Keratinocyte (primary cell): ENCODE results near the gene DOK6. TPM values are rescaled to one million over a fixed set of nuclear protein-coding genes. Genes with fewer than 3 reads are reported as not detected.

Experiments used
- DNase-seq: peaks from one replicate; pipeline ENCODE4 v3.0.0-alpha.2; 2011; ENCODE audit warnings: low read depth, missing footprints, low spot score
- FAIRE-seq: peaks from 2 replicates; lab custom pipeline; 2011; peaks lifted over from hg19 to GRCh38; lab: Jason Lieb, UNC
- H2AFZ ChIP-seq: 2 replicates; pipeline ENCODE4 v1.6.0; 2012; ENCODE audit warnings: low read length, control low read depth, inconsistent platforms; ENCODE audit not compliant: control insufficient read depth
- H3K27ac ChIP-seq: 2 replicates; pipeline ENCODE4 v1.5.1; 2011; ENCODE audit warnings: low read length; ENCODE audit not compliant: control insufficient read depth, insufficient read depth
- H3K27me3 ChIP-seq: 3 replicates; pipeline ENCODE4 v1.6.0; 2011; ENCODE audit warnings: low read length; ENCODE audit not compliant: control insufficient read depth, insufficient read depth; ENCODE audit errors: extremely low read depth
- H3K36me3 ChIP-seq, 2 experiments: 2 replicates in 1 of 2; 3 replicates in 1 of 2; pipeline ENCODE4 v1.5.1; 2011; ENCODE audit warnings: low read length in 2 of 2, mild to moderate bottlenecking in 1 of 2; ENCODE audit not compliant: control insufficient read depth in 2 of 2, insufficient read depth in 2 of 2; ENCODE audit errors: extremely low read depth in 1 of 2
- H3K4me1 ChIP-seq: 3 replicates; pipeline ENCODE4 v1.5.1; 2011; ENCODE audit warnings: low read length; ENCODE audit not compliant: control insufficient read depth, insufficient read depth; ENCODE audit errors: extremely low read depth
- H3K4me2 ChIP-seq: 3 replicates; pipeline ENCODE4 v1.6.0; 2011; ENCODE audit warnings: low read depth, low read length; ENCODE audit not compliant: control insufficient read depth, insufficient read depth; ENCODE audit errors: extremely low read depth
- H3K4me3 ChIP-seq, 3 experiments: fragments of 200-600 bp in 1 of 3; sonication (generic) in 1 of 3; 2 replicates in 2 of 3; 3 replicates in 1 of 3; pipeline ENCODE4 v1.5.1; 2011 to 2016; ENCODE audit warnings: low read length in 3 of 3, mild to moderate bottlenecking in 3 of 3, control low read depth in 2 of 3, inconsistent platforms in 1 of 3, low read depth in 1 of 3, mixed read lengths in 1 of 3, mixed run types in 1 of 3, moderate library complexity in 1 of 3; ENCODE audit not compliant: control insufficient read depth in 2 of 3, insufficient read depth in 2 of 3; ENCODE audit errors: extremely low read depth in 1 of 3
- H3K79me2 ChIP-seq: 2 replicates; pipeline ENCODE4 v1.6.0; 2012; ENCODE audit warnings: low read length; ENCODE audit not compliant: control insufficient read depth, insufficient read depth
- H3K9ac ChIP-seq: 3 replicates; pipeline ENCODE4 v1.6.0; 2011; ENCODE audit warnings: low read length; ENCODE audit not compliant: control insufficient read depth, insufficient read depth; ENCODE audit errors: extremely low read depth
- H3K9me1 ChIP-seq: 3 replicates; pipeline ENCODE4 v1.6.0; 2011; ENCODE audit warnings: low read length; ENCODE audit not compliant: control insufficient read depth, insufficient read depth; ENCODE audit errors: extremely low read depth
- H3K9me3 ChIP-seq: 2 replicates; pipeline ENCODE4 v1.5.1; 2012; ENCODE audit warnings: low read depth, low read length; ENCODE audit not compliant: control insufficient read depth
- H4K20me1 ChIP-seq: 3 replicates; pipeline ENCODE4 v1.6.0; 2011; ENCODE audit warnings: low read length; ENCODE audit not compliant: control insufficient read depth, insufficient read depth; ENCODE audit errors: extremely low read depth
- CTCF ChIP-seq, 3 experiments: IDR thresholded peaks in 1 of 3; conservative IDR thresholded peaks in 1 of 3; optimal IDR thresholded peaks in 1 of 3; 2 replicates in 2 of 3; 3 replicates in 1 of 3; pipeline versions ENCODE3 to v1.5.1; 2011; ENCODE audit warnings: low read length in 3 of 3, mild to moderate bottlenecking in 3 of 3, moderate library complexity in 2 of 3, control low read depth in 1 of 3, inconsistent platforms in 1 of 3; ENCODE audit not compliant: insufficient read depth in 2 of 3; ENCODE audit errors: extremely low read depth in 1 of 3
- EZH2 ChIP-seq: IDR thresholded peaks from one replicate; pipeline ENCODE4 v1.6.1; 2012; ENCODE audit warnings: inconsistent platforms, mild to moderate bottlenecking, low read length, moderate library complexity
- dilution Hi-C: fragments of 300-500 bp; cut with MboI; formaldehyde crosslinking; loops from one replicate; pipeline ENCODE4 v1.7.0; 2020; ENCODE audit warnings: low sequenced_read_pairs; ENCODE audit not compliant: extremely low pct_ligation_motif_present
- polyA plus RNA-seq, 5 experiments: library from polyadenylated mRNA; depleted of rRNA in 3 of 5; stranded (reverse) in 3 of 5; stranded (forward) in 1 of 5; unstranded in 1 of 5; fragments of >200 nt; gene quantifications; 1 replicate in 1 of 5; 2 replicates in 3 of 5; 3 replicates in 1 of 5; pipeline versions ENCODE4 v1.2.1 to v1.2.3, GENCODE V29; 2011 to 2012; ENCODE audit warnings: missing spikeins in 2 of 5, low read depth in 1 of 5, low replicate concordance in 1 of 5

DOK6 gene
- polyA plus RNA-seq, 1 donor (not counting 4 experiments of a cell fraction or from before 2014, with no cell fraction given), result not detected

- dilution Hi-C loops, result no loop called here
- Histone ChIP-seq H3K4me2 (no peak overlapping the region), H3K79me2 (no peaks in the 10 kb centered on the region), H3K9me1 (no peaks in the 10 kb centered on the region), H2AFZ (no peak overlapping the region), H3K36me3 (no peaks in the 10 kb centered on the region), H3K4me1 (no peaks in the 10 kb centered on the region), H3K27me3 (no peaks in the 10 kb centered on the region), H4K20me1 (no peaks in the 10 kb centered on the region), H3K4me3 (no peak overlapping the region), H3K9me3 (no peaks in the 10 kb centered on the region), H3K9ac (no peak overlapping the region), H3K27ac (no peak overlapping the region)
- no peak for FAIRE-seq
- TF ChIP-seq CTCF (optimal IDR thresholded peaks at IDR 0.05 in 1 of 3, IDR thresholded peaks at IDR 0.05 in 1 of 3, conservative IDR thresholded peaks at IDR 0.05 in 1 of 3; ENCODE audit: extremely low read depth in 1 of 3, insufficient read depth in 2 of 3, low read length in 3 of 3) (no peak), EZH2 (no peak)
- no peak for DNase-seq
Observed at GRCh38 chr18:69586537-69586936, 185.8 kb downstream of the DOK6 start.

- Histone ChIP-seq H3K79me2 (no peaks in the 10 kb centered on the region), H3K9ac (no peak overlapping the region), H3K9me1 (no peaks in the 10 kb centered on the region), H4K20me1 (no peaks in the 10 kb centered on the region), H3K27ac (no peak overlapping the region), H3K27me3 (no peaks in the 10 kb centered on the region), H3K36me3 (no peaks in the 10 kb centered on the region), H2AFZ (no peak overlapping the region), H3K9me3 (no peaks in the 10 kb centered on the region), H3K4me1 (no peaks in the 10 kb centered on the region), H3K4me2 (no peak overlapping the region), H3K4me3 (no peak overlapping the region)
- no peak for DNase-seq
- no peak for FAIRE-seq
- dilution Hi-C loops, result no loop called here
- TF ChIP-seq EZH2, result no peak
- TF ChIP-seq CTCF (optimal IDR thresholded peaks at IDR 0.05 in 1 of 3, IDR thresholded peaks at IDR 0.05 in 1 of 3, conservative IDR thresholded peaks at IDR 0.05 in 1 of 3; ENCODE audit: extremely low read depth in 1 of 3, insufficient read depth in 2 of 3, low read length in 3 of 3), result no peak
Observed at GRCh38 chr18:69588301-69588700, 187.6 kb downstream of the DOK6 start.
